GM19023 (cell line): Measurements from ENCODE around the gene NPB.
A peak's percentile ranks its signal among the peaks of the same experiment; 100 is the strongest.

ENCODE experiments used
- ATAC-seq: cut with Tn5 transposase; IDR thresholded peaks from one replicate; pipeline ENCODE4 v1.9.1; 2021; ENCODE audit warnings: mild to moderate bottlenecking, moderate library complexity; ENCODE audit not compliant: unreplicated experiment

The NPB gene

GRCh38 chr17:81923302-81924260 is 21.5 kb downstream of the NPB start:
- no peak for ATAC-seq

DNA sequence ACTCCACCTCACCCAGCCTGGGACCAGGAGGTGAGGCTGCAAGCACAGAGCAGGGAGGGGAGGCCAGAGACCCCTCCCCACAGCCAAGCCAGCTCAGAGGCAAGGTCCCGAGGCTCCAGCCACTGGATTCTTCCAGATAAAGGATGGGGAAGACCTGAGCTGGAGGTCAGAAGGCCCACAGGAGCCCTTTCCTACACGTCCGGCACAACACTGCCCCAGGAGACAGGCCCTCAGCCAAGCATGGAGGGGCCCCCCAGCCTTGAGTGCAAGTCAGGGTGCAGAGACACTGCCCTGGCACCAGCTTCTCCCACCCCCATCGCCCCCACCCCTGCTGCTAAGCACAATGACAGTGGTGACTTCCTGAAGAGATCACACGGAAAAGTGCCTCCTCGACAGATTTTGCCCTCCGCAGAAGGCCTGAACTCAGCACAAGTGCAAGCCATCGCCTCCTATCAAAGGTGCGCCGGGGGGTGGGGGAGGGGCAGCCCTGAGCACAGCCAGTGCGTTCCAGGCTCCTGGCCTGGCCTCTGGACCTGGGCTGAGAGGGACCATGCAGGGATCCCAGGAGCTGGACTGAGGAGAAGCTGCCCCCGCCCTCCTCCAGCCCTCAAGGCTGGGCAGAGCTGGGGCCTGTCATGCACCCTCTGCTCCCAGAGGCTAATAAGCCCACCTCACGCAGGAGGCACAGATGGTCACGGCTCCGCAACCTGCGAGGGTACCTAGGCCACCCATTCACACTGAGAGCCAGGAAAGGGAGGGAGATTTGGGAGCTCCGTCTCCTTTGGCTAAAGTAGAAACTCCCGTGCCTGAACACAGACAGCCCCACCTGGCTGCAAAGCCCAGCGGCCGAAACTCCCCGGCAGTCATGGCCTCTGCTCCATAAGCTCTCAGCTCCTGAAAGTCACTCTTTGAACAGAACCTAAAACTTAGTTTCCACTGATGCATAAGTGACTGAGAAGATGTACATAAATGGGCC is 22.8 kb downstream of the NPB start:
- ATAC-seq: no peak

DNA sequence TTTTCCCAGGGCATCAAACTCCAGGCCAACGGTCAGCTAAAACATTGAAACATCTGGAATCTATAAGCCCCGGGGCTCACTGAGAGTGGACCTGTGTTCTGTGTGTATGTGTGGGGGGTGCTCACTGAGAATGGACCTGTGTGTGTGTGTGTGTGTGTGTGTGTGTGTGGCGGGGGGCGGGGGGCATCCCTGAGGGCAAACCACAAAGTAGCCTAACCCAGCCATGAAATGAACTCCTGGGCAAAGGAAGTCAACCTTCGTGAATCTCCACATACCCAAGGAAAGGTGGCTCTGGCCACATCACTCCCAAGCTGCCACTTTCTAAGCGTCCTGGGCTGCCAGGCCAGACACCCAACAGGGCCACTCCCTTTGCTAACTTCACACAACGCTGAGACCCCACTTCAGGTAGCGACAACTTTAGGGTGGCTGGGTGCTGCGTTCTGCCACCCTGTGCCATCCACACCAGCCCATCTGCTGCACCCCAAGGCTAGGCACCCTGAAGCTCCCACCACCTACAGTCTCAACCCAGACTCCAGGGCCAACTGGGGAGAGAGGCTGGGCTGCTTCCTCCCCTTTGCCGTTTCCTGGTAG is 23.9 kb downstream of the NPB start:
- ATAC-seq: no peak

- ATAC-seq: peak; percentile 32
Observed at GRCh38 chr17:81926451-81927151, 24.6 kb downstream of the NPB start.

DNA sequence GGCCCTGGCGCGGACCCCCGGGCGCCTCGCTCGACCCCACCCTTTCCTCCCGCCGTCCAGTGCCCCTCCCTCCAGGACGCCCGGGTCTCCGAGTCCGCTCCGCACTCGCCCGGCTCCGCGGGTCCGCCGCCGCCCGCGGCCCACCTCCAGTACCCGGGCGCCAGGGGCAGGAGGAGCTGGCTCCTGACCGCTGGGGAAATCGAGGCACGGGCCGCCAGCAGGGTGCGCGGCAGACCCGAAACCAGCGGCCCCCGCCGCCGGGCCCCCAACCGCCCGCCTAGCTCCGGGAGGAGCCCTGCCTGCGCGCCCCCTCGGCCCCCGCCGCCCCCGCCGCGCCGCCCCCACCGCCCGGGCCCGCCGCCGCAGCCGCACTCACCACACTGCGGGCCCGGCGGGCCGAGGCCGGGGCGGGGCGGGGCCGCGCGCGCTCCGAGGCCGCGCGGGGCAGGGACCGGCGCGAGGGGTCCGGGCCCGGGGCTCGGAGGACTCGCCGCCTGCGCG is 25.2 kb downstream of the NPB start:
- peak; percentile 12 for ATAC-seq

DNA sequence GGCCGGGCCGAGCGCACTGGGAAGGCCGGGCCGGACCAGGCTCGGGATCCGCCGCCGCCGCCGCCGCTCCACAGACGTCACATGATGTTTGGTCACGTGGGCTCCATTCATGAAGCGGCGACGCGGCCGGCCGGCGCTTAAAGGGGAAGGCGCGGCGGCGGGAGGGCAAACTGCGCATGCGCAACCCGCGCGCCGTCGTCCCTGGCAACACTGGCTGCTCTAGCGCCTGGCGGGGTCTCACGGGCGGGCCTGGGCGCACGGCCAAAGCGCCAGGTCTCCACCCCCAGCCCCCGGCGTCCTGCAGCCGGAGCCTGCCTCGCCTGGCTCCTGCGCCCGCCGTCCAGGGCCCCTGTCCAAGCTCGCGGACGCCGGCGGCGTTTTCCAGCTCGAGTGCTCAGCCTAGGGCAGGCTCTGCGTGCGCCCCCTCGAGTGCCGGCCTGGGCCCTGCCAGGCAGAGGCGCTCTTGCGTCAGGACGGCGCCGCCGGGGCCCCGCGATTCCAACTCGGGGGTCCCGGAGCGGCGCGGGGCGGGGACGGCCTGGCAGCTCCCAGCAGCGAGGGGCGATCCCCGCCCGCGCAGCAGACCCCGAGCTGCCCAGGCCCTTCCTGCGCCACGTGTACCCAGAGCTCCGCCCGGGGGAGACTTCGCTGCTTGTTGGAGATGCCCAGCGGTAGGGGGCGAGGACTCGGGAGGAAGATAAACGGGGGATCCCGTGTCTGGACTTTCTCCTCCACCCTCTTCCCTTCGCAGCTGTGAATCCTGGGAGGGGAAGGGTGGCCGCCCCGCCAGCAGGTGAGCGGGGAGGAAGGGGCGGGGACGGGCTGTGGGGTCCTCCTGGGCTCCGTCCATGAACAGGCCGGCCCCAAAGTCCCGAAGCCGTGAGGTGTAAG is 25.9 kb downstream of the NPB start, which contains the start of gene MAFG:
MAFG (minus strand) TSS at position 83 of the 891 bp plus-strand sequence. CDS start 4,550 bp downstream, outside the sequence.
- peak; percentile 51 for ATAC-seq

GRCh38 chr17:81928544-81929252 is 26.7 kb downstream of the NPB start:
- ATAC-seq: no peak

GRCh38 chr17:81929253-81930141 is 27.5 kb downstream of the NPB start:
- no peak for ATAC-seq

DNA sequence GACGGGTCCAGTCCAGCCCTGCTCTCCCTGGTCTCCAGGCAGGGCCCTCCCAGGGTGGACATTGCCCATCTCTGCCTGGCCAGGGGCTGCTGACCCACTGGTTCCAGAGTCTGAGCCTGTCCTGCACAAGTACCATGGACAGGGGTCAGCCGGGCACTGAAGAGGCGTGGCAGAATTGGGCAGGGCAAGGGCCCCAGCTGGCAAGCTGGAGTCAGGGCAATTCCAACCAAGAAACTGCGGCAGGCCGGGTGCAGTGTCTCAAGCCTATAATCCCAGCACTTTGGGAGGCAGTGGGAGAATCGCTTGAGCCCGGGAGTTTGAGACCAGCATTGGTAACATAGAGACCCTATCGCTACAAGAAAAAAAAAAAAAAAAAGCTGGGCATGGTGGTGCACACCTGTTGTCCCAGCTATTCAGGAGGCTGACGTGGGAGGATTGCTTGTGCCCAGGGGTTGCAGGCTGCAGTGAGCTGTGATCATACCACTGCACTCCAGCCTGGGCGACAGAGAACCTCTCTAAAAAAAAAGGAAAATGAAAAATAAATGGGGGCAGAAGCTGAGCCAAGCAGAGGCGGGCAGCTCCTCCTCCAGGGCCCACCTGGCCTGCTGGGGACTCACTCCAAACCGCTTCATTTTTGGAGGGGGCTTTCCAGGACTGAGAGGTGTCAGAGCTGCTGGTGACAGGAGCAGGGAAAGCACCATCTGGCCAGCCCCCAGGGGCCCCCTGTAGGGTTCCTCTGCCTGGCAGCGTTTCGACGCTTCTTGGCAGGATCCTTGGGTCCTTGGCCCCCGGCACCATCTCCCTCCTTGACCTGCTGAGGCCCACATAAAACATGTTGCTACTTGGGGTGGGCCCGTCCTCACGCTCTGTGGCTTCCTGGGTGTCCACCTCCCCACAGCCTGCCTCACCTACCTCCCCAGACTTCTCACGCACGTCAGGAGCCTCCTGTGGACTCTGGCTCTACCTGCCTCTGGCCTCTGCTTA is 28.4 kb downstream of the NPB start:
- ATAC-seq: no peak

DNA sequence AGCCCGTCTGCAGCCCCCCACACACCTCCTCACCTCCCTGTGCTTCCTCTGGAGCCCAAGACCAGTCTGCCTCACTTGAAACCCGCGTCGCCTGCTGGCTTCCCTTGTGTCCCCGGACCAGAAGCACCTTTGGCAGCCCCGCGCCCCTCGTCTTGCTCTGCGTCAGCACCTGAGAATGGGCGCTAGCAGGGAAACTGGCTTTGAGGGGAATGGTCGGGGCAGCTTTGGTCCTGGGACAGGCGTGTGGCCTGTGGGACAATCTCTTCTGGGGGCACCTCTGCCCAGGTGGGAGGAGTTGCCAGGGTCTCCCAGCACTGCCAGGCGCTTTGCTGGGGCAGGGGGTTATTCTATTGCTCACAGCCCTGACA is 29.1 kb downstream of the NPB start:
- no peak for ATAC-seq

GRCh38 chr17:81931557-81932332 is 29.7 kb downstream of the NPB start:
- no peak for ATAC-seq

DNA sequence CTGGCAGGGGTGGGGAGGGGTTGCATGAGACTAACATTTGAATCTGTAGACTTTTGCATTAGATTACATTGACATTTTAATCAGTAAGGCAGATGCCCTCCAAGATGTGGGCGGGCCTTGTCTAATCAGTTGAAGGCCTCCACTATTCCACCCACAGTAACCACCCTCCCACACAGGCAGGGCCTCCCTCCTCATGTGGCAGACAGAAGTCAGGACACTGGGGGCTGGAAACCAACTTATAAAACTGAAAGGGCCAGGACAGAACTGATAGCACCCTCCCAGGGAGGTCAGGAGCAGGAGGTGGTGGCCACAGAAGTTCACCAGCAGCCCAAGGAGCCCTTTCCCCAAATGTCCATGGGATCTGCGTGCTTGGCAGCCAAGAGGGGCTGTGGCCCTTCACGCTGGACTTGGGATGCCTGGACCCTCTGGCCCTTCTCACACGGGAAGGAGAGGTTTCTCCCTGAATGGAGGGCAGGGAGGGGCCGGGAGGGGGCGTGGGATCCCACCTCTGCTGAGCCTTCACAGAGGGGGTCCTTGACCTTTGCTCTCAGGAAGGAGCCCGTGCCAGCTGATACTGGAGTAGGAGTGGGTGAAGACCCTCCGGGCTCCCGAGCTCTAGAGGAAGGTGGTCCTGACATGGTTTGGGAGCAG is 30.4 kb downstream of the NPB start:
- ATAC-seq: no peak

- no peak for ATAC-seq
Observed at GRCh38 chr17:81933178-81933699, 31.2 kb downstream of the NPB start.

GRCh38 chr17:81934098-81934757 is 32.2 kb downstream of the NPB start:
- ATAC-seq: no peak
